Putamen (tissue), 1 donor: ENCODE measurements around the gene GPS1.
A peak's percentile ranks its signal among the peaks of the same experiment; 100 is the strongest.

Experiments used
- DNase-seq: peaks from one replicate; pipeline ENCODE4 v3.0.0-alpha.2; 2016; ENCODE audit warnings: low spot score

GPS1 gene

DNA sequence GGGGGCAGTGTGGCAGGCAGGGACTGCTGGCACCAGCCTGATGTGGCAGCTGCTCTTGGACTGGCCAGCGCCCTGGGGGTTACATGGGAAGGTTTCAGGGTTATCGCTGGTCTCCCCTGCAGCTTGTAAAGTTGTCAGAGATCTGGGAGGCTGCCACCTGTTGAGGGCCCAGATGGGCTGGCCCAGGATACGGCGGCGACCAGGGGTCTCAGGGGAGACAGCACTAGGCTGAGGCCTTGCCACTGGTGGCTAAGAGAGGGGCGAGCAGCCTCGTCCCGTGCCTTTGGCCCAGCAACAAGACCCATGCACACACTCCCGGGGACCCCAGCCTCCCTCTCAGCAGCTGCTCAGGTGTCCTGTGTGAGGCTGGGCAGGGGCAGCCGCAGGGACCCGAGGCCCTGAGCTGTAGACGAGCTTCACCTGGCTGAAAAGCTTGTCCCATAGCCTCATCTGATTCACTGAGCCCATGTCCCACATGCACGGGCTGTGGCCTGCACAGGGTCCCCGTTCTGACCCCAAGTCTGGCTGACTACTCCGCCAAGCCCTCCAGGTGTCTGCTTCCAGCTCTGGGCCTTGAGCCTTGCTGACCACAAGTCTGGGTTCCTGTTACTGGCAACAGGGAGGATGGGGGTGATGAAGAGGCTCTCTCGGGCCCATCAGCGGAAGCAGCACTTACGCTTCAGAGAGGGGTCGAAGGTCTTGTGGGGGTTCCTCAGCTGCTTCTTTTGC, 7.7 kb downstream of the GPS1 start:
- DNase-seq = no peak

GRCh38 chr17:82060001-82060380, 8.3 kb downstream of the GPS1 start:
- no peak for DNase-seq

GRCh38 chr17:82060614-82061013, 8.9 kb downstream of the GPS1 start:
- DNase-seq = no peak

GRCh38 chr17:82061047-82061925, 9.6 kb downstream of the GPS1 start:
- no peak for DNase-seq

GRCh38 chr17:82062076-82062983, 10.6 kb downstream of the GPS1 start:
- DNase-seq = no peak

DNA sequence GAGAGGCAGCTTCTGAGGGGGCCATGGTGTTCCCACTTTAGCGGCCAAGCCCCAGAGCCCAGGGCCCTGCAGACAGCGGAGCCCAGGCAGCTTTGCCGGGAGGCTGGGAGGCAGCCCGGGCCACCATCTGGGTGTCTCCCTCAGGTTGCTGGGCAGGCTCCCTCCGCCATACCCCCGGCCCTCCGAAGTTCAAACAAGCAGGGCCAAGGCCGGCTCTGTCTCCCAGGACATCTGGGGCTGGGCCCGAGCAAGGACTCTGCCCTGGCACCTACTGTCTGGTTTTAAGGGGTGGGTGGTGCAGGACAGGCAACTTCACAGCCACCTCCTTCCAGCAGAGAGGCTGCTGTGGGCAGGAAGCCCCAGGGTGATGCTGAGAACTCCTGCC, 11.3 kb downstream of the GPS1 start:
- no peak for DNase-seq

GRCh38 chr17:82063424-82064415, 12.0 kb downstream of the GPS1 start:
- DNase-seq = no peak

DNA sequence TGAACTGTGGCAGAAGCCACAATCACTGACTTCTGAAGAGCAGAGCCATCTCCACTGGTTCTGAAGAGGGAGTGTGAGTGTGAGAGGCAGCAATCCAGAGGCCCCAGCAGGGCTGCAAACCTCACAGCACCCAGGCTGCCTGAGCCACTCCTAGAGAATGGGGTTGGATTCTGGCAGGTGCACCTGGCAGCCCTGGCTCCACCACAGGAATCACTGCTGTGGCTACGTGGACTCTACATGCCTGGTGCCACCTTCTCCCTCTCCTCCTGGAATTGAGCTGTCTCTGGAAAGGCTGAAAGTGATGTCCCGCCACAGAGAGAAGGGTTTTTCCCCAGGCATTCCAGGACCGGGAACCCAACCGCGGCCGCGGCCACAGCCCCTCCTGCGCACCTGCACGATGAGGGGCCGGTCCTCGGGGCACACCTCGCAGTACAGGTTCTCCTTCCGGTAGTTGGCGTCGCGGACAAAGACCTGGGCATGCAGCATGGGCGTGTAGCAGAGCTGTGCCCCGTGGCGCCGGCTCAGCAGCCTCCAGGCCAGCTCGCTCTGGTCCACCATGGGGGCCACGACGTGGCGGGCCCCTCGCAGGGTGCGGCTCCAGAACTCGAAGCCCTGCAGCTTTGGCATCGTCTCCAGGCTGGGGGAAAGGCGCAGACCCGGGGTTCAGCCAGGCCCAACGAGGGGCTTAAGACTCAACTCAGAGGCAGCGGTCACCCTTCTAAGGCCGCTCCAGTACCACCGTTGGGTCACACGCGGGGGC, 12.9 kb downstream of the GPS1 start:
- DNase-seq = no peak

DNA sequence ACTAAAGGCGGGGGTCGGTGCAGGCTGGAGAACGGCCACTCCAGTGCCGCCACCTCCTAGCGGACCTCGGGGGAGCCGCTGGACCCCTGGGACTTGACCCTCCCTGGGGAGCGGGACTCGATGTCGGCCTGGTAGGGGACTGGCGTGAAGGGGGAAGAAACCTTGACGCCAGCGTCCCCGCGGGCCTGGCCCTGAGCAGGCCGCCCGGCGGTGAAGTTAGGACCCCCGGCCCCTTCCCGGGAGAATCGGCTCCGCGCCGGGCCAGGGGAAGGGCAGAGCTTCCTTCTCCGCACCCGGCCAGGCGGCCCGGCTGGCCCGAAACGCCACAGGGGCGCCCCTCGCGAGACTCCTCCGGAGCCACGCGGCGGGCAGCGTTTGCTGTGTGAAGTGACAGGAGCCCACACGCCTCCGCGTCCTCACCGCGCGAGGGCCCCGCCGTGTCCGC, 13.5 kb downstream of the GPS1 start:
- no peak for DNase-seq

GRCh38 chr17:82065638-82066303, 14.1 kb downstream of the GPS1 start, which contains the start of gene DUS1L:
TSS of gene DUS1L (minus strand) at chr17:82065804. CDS start at chr17:82065059, 745 bp downstream.
- peak; percentile 57 for DNase-seq

GRCh38 chr17:82070611-82071010, 18.9 kb downstream of the GPS1 start:
- DNase-seq = no peak

- DNase-seq = no peak
These were observed 21.1 kb downstream of the GPS1 start for GRCh38 chr17:82072827-82073226.

- no peak for DNase-seq
These were observed 21.7 kb downstream of the GPS1 start for GRCh38 chr17:82073446-82073845.

DNA sequence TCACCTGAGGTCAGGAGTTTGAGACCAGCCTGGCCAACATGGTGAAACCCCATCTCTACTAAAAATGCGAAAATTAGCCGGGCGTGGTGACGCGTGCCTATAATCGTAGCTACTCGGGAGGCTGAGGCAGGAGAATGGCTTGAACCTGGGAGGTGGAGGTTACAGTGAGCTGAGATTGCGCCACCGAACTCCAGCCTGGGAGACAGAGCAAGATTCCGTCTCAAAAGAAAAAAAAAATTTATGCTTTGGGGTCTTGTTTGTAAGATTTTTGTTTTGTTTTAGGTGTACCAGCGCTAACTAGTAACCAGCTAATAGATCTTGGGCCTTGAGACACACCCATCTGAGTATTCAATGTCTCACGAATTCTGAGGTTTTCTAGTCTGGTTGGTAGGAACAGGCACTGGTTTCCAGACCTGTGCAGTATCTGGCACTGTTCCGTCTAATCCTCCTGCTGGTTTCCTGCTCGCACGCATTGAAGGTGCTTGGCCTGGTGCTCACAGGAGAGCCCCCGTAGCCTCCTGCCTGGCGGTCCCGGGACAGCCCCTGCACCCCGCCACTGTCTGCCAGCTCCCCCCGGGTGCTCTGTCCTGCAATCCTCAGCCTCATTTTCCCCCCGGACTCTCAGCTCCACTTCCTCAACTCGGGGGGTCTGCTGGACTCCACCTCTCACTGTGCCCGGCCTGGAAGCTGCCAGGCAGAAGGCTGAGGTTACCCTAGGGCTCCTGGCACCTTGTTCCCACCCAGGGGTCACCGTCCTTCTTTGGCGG, 24.5 kb downstream of the GPS1 start:
- no peak for DNase-seq

- DNase-seq = no peak
These were observed 25.3 kb downstream of the GPS1 start for GRCh38 chr17:82076785-82077591.

DNA sequence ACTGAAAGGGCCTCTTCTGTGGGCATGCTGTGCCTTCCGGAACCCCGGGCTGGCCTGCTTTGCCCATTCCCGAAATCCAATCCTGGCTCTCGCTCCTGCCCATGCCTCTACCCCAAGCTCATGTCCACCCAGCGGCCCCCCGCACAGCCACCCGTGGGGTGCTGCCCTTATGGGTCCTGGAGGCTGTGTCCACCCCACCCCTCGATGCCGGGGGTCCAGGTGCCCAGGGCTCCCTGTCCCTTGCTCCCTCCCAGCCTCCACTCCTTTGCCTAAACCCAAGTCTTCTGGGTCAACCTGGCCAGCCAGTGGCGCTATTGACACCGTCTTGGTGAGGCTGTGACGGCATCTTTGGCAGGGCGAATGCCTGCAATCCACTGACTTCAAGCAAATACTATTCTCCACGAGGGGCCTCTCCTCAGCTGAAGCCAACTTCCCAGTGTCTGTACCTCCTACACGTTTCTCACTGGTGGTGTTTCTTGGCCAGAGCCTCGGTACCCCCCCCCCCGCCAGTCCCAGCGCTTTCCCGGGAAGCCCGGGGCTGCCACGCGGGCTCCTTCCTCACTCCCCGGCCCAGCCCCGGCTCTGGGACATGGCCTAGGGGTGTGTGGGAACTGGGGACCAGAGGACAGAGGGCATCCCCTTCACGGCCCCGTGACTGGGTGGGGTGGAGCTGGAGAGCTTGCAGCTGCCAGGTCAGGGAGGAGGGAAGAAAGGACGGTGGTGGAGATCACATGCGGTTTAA, 26.1 kb downstream of the GPS1 start:
- no peak for DNase-seq

- no peak for DNase-seq
These were observed 26.7 kb downstream of the GPS1 start for GRCh38 chr17:82078433-82078832.
